Heart right ventricle (tissue), 16 donors: ENCODE measurements around the gene TBC1D2B. TPM values are rescaled to one million over a fixed set of nuclear protein-coding genes. Genes with fewer than 3 reads are reported as not detected.
A peak's percentile ranks its signal among the peaks of the same experiment; 100 is the strongest.

Experiments used
- ATAC-seq, 8 donors: fragments of 200-7000 bp; cut with Tn5 transposase; one replicate each; pipeline ENCODE4 v1.9.1; 2020; ENCODE audit warnings: mild to moderate bottlenecking in 8 of 8, moderate library complexity in 8 of 8, moderate number of reproducible peaks in 1 of 8
- DNase-seq, 2 donors: peaks; one replicate each; pipeline ENCODE4 v3.0.0-alpha.2; 2020
- H3K27ac ChIP-seq, 10 donors: fragments of 200-600 bp; sonication (generic) in 2 of 10; one replicate each; pipeline versions ENCODE4 v1.5.0 to v1.8.0; 2020 to 2022; ENCODE audit warnings: mild to moderate bottlenecking in 3 of 10
- H3K27me3 ChIP-seq, 7 donors: fragments of 200-600 bp; one replicate each; pipeline ENCODE4 v1.8.0; 2021 to 2022; ENCODE audit warnings: mild to moderate bottlenecking in 2 of 7
- H3K36me3 ChIP-seq, 9 donors: fragments of 200-600 bp; sonication (generic) in 1 of 9; one replicate each; pipeline versions ENCODE4 v1.5.0 to v1.8.0; 2020 to 2022; ENCODE audit warnings: mild to moderate bottlenecking in 2 of 9
- H3K4me1 ChIP-seq, 9 donors: fragments of 200-600 bp; sonication (generic) in 1 of 9; one replicate each; pipeline versions ENCODE4 v1.5.0 to v1.8.0; 2020 to 2022; ENCODE audit warnings: mild to moderate bottlenecking in 4 of 9
- H3K4me3 ChIP-seq, 10 donors: fragments of 200-600 bp; sonication (generic) in 2 of 10; one replicate each; pipeline versions ENCODE4 v1.5.0 to v1.8.0; 2020 to 2022; ENCODE audit warnings: mild to moderate bottlenecking in 7 of 10, moderate library complexity in 2 of 10
- H3K9me3 ChIP-seq, 11 donors: fragments of 200-600 bp in 10 of 11; sonication (generic) in 2 of 11; one replicate each; pipeline versions ENCODE4 v1.5.0 to v1.8.0; 2013 to 2022; ENCODE audit warnings: mild to moderate bottlenecking in 2 of 11, control low read depth in 1 of 11, moderate library complexity in 1 of 11
- CTCF ChIP-seq, 9 donors: fragments of 200-600 bp; sonication (generic) in 2 of 9; IDR thresholded peaks; one replicate each; pipeline versions ENCODE4 v1.5.0 to v1.8.0; 2021 to 2022; ENCODE audit warnings: antibody characterized with exemption in 9 of 9, mild to moderate bottlenecking in 5 of 9, moderate library complexity in 1 of 9
- WGBS, 2 donors: extraction: QIAGEN DNeasy Blood & Tissue Kit; methylation state at CpG; one replicate each; pipeline ENCODE4 v1.1.7; 2013; ENCODE audit warnings: inconsistent platforms in 1 of 2; 5-methylcytosine and 5-hydroxymethylcytosine counted together
- intact Hi-C, 10 donors: fragments of 100-400 bp; cut with DNase I; formaldehyde crosslinking; loops; one replicate each; pipeline versions ENCODE4 v1.11.1 to v1.14.2; 2022
- polyA plus RNA-seq, 2 donors: library from polyadenylated mRNA; stranded (reverse); fragments of 200-250 nt; gene quantifications; one replicate each; pipeline ENCODE4 v1.2.3, GENCODE V29; 2013
- total RNA-seq, 10 donors: library from RNA; stranded (reverse); fragmentation: NEBNext Ultra II Directional in 3 of 10; extraction: Animal tissue kit (Norgen Biotek cat#: 25700) in 3 of 10; gene quantifications; one replicate each; pipeline versions ENCODE4 v1.2.1 to v1.2.4, GENCODE V29; 2021 to 2023
- donor health status: Arrhythmogenic right ventricular cardiomyopathy.
- donor health status: ischemic (EF 13 %, LVEDD 7.1; RV severe dilation, severe dysfunction).
- donor health status: healthy with polysubstance abuse.
- donor health status: DM: no; HTN: yes; CAD: no.
- donor health status: DM: no; HTN: no; CAD: no.
- donor health status: ischemic (EF 25% LVEDD 6.9; RV normal size, moderate dysfunction).
- donor health status: ischemic (EF 25% LVEDD 5.7; RV mildly dilated, moderate dysfunction).
- donor health status: healthy.
- donor health status: DM: yes; HTN: yes; CAD: no.
- donor health status: Ischemic cardiomyopathy.
- donor health status: ischemic (EF 35%, LVEDD 5.7; RV mildly dilated, moderate dysfunction).
- donor health status: nonischemic (EF 11% LVEDD 7.7; RV severe dilation, severe dysfunction).
- donor health status: DM: yes; HTN: yes; CAD: no.
- donor health status: PGD.
- donor health status: ischemic (EF 29% LVEDD 5.4; RV normal size, mild dysfunction).
- donor health status: nonischemic (EF 23%, LVEDD 6.1; RV moderate dilation, normal function).

Gene TBC1D2B
- total and polyA plus RNA-seq, 12 donors: 4.7 to 20.8 (median 9.6) TPM

GRCh38 chr15:78108300-78109084 lies 31.0 kb upstream of the TBC1D2B start:
- Histone ChIP-seq H3K27me3 (no peaks in the 10 kb centered on the region), H3K4me3 (no peak overlapping the region), H3K9me3 (no peaks in the 10 kb centered on the region), H3K36me3 (no peaks in the 10 kb centered on the region), H3K4me1 (peaks cover 0 to 38% (median 0%) of the 10 kb centered on the region in 9 donors), H3K27ac (no peak overlapping the region)
- 44 to 46% methylated on average over 11 of the region's 11 CpGs for WGBS, 2 donors
- DNase-seq (peak; percentile 83 to 85), ATAC-seq (peak; percentile 81 to 92 (median 89))
- intact Hi-C loops: loop anchor here in 9 of 10 donors (1.0 to 5.0 kb wide), 6 partner anchors 101 to 150 kb away; no protein-coding TSS in a partner anchor
- peak; percentile 89 to 97 (median 95) for TF ChIP-seq CTCF (IDR thresholded peaks at IDR 0.05)

GRCh38 chr15:78107471-78107870 lies 30.0 kb upstream of the TBC1D2B start:
- ATAC-seq (no peak), DNase-seq (no peak)
- intact Hi-C loops: loop anchor here in 3 of 10 donors (2.0 to 5.0 kb wide), 3 partner anchors 100 to 140 kb away; no protein-coding TSS in a partner anchor
- 95 to 98% methylated on average over 8 of the region's 8 CpGs for WGBS, 2 donors
- Histone ChIP-seq H3K4me3 (no peak overlapping the region), H3K27me3 (no peaks in the 10 kb centered on the region), H3K4me1 (peaks cover 0 to 44% (median 0%) of the 10 kb centered on the region in 9 donors), H3K36me3 (no peaks in the 10 kb centered on the region), H3K9me3 (no peaks in the 10 kb centered on the region), H3K27ac (no peak overlapping the region)
- TF ChIP-seq CTCF (IDR thresholded peaks at IDR 0.05): no peak

GRCh38 chr15:78105476-78106241 lies 28.1 kb upstream of the TBC1D2B start:
- peaks cover 0 to 45% (median 0%) of the 10 kb centered on the region in 9 donors for H3K4me1 ChIP-seq
- H3K9me3 ChIP-seq: no peaks in the 10 kb centered on the region
- TF ChIP-seq CTCF (IDR thresholded peaks at IDR 0.05): no peak
- no peaks in the 10 kb centered on the region for H3K27me3 ChIP-seq
- H3K36me3 ChIP-seq: no peaks in the 10 kb centered on the region
- ATAC-seq (no peak), DNase-seq (no peak)
- intact Hi-C loops: loop anchor here in 4 of 10 donors (1.0 to 5.0 kb wide), 4 partner anchors 98 to 139 kb away; no protein-coding TSS in a partner anchor
- no peak overlapping the region for H3K4me3 ChIP-seq
- WGBS, 2 donors: 86 to 89% methylated on average over 16 of the region's 16 CpGs
- peak overlapping the region in 1 of 10 donors; percentile 1 for H3K27ac ChIP-seq
